Hepatocyte (in vitro differentiated cells): ENCODE measurements around the gene PACS1. TPM values are rescaled to one million over a fixed set of nuclear protein-coding genes. Genes with fewer than 3 reads are reported as not detected.
"Not testable (repeated sequence)": the region's sequence is repeated elsewhere in the genome, so short reads cannot be mapped to it uniquely, and the experiment has no call there.

Experiments used
- DNase-seq: peaks from one replicate; pipeline ENCODE4 v3.0.0-alpha.2; 2016; ENCODE audit warnings: low spot score
- H2AFZ ChIP-seq: fragments of 200-600 bp; sonication (generic); 2 replicates; pipeline ENCODE4 v1.6.0; 2016; ENCODE audit warnings: antibody characterized with exemption, mild to moderate bottlenecking
- H3K27ac ChIP-seq: fragments of 200-600 bp; sonication (generic); 2 replicates; pipeline ENCODE4 v1.5.1; 2016; ENCODE audit warnings: mild to moderate bottlenecking
- H3K27me3 ChIP-seq: fragments of 200-600 bp; sonication (generic); 2 replicates; pipeline ENCODE4 v1.6.1; 2016
- H3K36me3 ChIP-seq: fragments of 200-600 bp; sonication (generic); replicated peaks from 2 replicates; pipeline ENCODE4 v1.5.1; 2016; ENCODE audit warnings: low read depth; ENCODE audit not compliant: insufficient read depth
- H3K4me1 ChIP-seq: fragments of 200-600 bp; sonication (generic); 2 replicates; pipeline ENCODE4 v1.5.1; 2016; ENCODE audit warnings: mild to moderate bottlenecking, moderate library complexity; ENCODE audit not compliant: insufficient read depth
- H3K4me2 ChIP-seq: fragments of 200-600 bp; sonication (generic); 2 replicates; pipeline ENCODE4 v1.6.0; 2016
- H3K4me3 ChIP-seq: fragments of 200-600 bp; sonication (generic); 2 replicates; pipeline ENCODE4 v1.5.1; 2016; ENCODE audit warnings: mild to moderate bottlenecking
- H3K79me2 ChIP-seq: fragments of 200-600 bp; sonication (generic); 2 replicates; pipeline ENCODE4 v1.6.0; 2017; ENCODE audit warnings: mild to moderate bottlenecking
- H3K9me2 ChIP-seq: fragments of 200-600 bp; sonication (generic); replicated peaks from 2 replicates; pipeline ENCODE4 v1.6.0; 2017; ENCODE audit warnings: mild to moderate bottlenecking; ENCODE audit not compliant: insufficient read depth
- H3K9me3 ChIP-seq: fragments of 200-600 bp; sonication (generic); 2 replicates; pipeline ENCODE4 v1.5.1; 2016; ENCODE audit warnings: low read depth, mild to moderate bottlenecking
- H4K20me1 ChIP-seq: fragments of 200-600 bp; sonication (generic); 2 replicates; pipeline ENCODE4 v1.6.0; 2016; ENCODE audit warnings: mild to moderate bottlenecking; ENCODE audit not compliant: insufficient read depth, poor library complexity, severe bottlenecking
- CTCF ChIP-seq: fragments of 200-600 bp; sonication (generic); IDR thresholded peaks from 2 replicates; pipeline ENCODE4 v1.5.1; 2016; ENCODE audit warnings: antibody characterized with exemption, mild to moderate bottlenecking; ENCODE audit not compliant: poor library complexity
- EZH2 ChIP-seq: fragments of 200-600 bp; sonication (generic); IDR thresholded peaks from 2 replicates; pipeline ENCODE4 v1.6.1; 2016; ENCODE audit warnings: antibody characterized with exemption, mild to moderate bottlenecking, borderline replicate concordance
- EZH2phosphoT487 ChIP-seq: fragments of 200-600 bp; sonication (generic); IDR thresholded peaks from one replicate; pipeline ENCODE4 v1.6.1; 2018; ENCODE audit warnings: antibody characterized with exemption, mild to moderate bottlenecking, low read depth, moderate library complexity; ENCODE audit not compliant: unreplicated experiment, severe bottlenecking
- WGBS: methylation state at CpG from one replicate; pipeline ENCODE4 v1.1.6; 2016; ENCODE audit warnings: low lambda C conversion rate; ENCODE audit errors: missing lambda C conversion rate; 5-methylcytosine and 5-hydroxymethylcytosine counted together
- polyA plus RNA-seq: library from polyadenylated mRNA; unstranded; fragments of >200 nt; fragmentation: Nextera tagmentation; extraction: Ambion mirVana; gene quantifications from 2 replicates; pipeline ENCODE4 v1.2.1, GENCODE V29; 2016
- total RNA-seq: library from RNA; depleted of rRNA; stranded (reverse); fragments of >200 nt; gene quantifications from 2 replicates; pipeline ENCODE4 v1.2.3, GENCODE V29; 2014

PACS1 gene
- total and polyA plus RNA-seq, 2 experiments from 2014 or later: 28.2 to 71.5 TPM

- no peak overlapping the region for H3K27ac ChIP-seq
- 28% methylated on average over 45 of the region's 46 CpGs for WGBS
- no peaks in the 10 kb centered on the region for H3K79me2 ChIP-seq
- no peaks in the 10 kb centered on the region for H3K4me1 ChIP-seq
- no peaks in the 10 kb centered on the region for H4K20me1 ChIP-seq
- peak overlapping the region; percentile 40 for H2AFZ ChIP-seq
- H3K9me2 ChIP-seq: no peaks in the 10 kb centered on the region
- H3K27me3 ChIP-seq: no peaks in the 10 kb centered on the region
- H3K9me3 ChIP-seq: no peaks in the 10 kb centered on the region
- H3K4me3 ChIP-seq: no peak overlapping the region
- H3K4me2 ChIP-seq: peak overlapping the region; percentile 82
- H3K36me3 ChIP-seq: no peaks in the 10 kb centered on the region
- peak; percentile 81 for DNase-seq
- TF ChIP-seq CTCF (peak; percentile 83), EZH2 (no peak)
These were observed 47.5 kb upstream of the PACS1 start for GRCh38 chr11:66022401-66023185.

- not testable (repeated sequence) for DNase-seq, H3K27me3 ChIP-seq, H3K9me2 ChIP-seq, H3K9me3 ChIP-seq, H3K4me3 ChIP-seq, H4K20me1 ChIP-seq, H3K36me3 ChIP-seq, H3K79me2 ChIP-seq, H2AFZ ChIP-seq, H3K4me2 ChIP-seq, H3K4me1 ChIP-seq, H3K27ac ChIP-seq
- WGBS: 82% methylated on average over 5 of the region's 5 CpGs
These were observed 47.0 kb upstream of the PACS1 start for GRCh38 chr11:66023186-66023440.

GRCh38 chr11:66026017-66026529 lies 44.0 kb upstream of the PACS1 start, which contains the start of gene CATSPER1:
CATSPER1 (minus strand) TSS chr11:66026479; CDS start chr11:66026379, 100 bp downstream.
- no peak within 1 kb of the TSS for H3K27ac ChIP-seq
- no peaks in the 10 kb centered on the region for H3K79me2 ChIP-seq
- no peaks in the 10 kb centered on the region for H3K36me3 ChIP-seq
- WGBS: 94% methylated on average over 18 of the region's 18 CpGs
- DNase-seq: no peak
- no peaks in the 10 kb centered on the region for H3K9me2 ChIP-seq
- no peaks in the 10 kb centered on the region for H4K20me1 ChIP-seq
- H3K27me3 ChIP-seq: no peaks in the 10 kb centered on the region
- no peak for TF ChIP-seq EZH2phosphoT487
- no peaks in the 10 kb centered on the region for H3K9me3 ChIP-seq
- H3K4me1 ChIP-seq: no peaks in the 10 kb centered on the region
- no peak within 1 kb of the TSS for H2AFZ ChIP-seq
- no peak within 1 kb of the TSS for H3K4me2 ChIP-seq
- no peak within 1 kb of the TSS for H3K4me3 ChIP-seq

GRCh38 chr11:66032957-66033735 lies 36.9 kb upstream of the PACS1 start:
- H3K4me3 ChIP-seq: no peak overlapping the region
- no peaks in the 10 kb centered on the region for H3K9me2 ChIP-seq
- no peak overlapping the region for H3K4me2 ChIP-seq
- no peaks in the 10 kb centered on the region for H4K20me1 ChIP-seq
- H3K27ac ChIP-seq: no peak overlapping the region
- H2AFZ ChIP-seq: no peak overlapping the region
- H3K36me3 ChIP-seq: no peaks in the 10 kb centered on the region
- no peaks in the 10 kb centered on the region for H3K9me3 ChIP-seq
- 85% methylated on average over 8 of the region's 8 CpGs for WGBS
- H3K27me3 ChIP-seq: no peaks in the 10 kb centered on the region
- H3K79me2 ChIP-seq: no peaks in the 10 kb centered on the region
- DNase-seq: no peak
- TF ChIP-seq EZH2: no peak
- no peak for TF ChIP-seq EZH2phosphoT487
- no peak for TF ChIP-seq CTCF
- H3K4me1 ChIP-seq: no peaks in the 10 kb centered on the region
